NCI-H524 treated with DMSO at 0.1 percent for 48 hours (cell line): ENCODE results near the gene ITPR2.
"Not testable (repeated sequence)": the region's sequence is repeated elsewhere in the genome, so short reads cannot be mapped to it uniquely, and the experiment has no call there.

ENCODE experiments used
- DNase-seq: peaks from one replicate; lab custom pipeline; 2025; lab: John Stamatoyannopoulos, UW

The ITPR2 gene

DNA sequence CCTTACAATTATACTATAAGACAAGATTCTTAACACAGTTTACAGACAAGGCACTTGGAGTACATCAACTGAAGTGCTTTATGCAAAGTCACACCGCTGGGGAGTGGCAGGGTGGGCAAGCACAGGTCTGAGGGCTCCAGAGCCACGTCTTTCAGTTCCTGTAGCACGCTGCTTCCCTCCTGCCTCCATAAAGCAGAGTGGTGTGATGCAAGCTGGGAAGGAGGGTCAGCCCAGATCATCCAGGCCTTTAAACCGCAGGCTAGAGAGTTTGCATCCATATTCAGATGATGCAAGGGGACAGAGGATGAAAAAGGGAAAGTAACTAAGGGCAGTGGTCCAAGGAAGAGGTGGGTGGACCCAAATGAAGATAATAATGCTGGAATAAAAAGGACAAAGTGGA lies 132.6 kb downstream of the ITPR2 start:
- no peak for DNase-seq

DNA sequence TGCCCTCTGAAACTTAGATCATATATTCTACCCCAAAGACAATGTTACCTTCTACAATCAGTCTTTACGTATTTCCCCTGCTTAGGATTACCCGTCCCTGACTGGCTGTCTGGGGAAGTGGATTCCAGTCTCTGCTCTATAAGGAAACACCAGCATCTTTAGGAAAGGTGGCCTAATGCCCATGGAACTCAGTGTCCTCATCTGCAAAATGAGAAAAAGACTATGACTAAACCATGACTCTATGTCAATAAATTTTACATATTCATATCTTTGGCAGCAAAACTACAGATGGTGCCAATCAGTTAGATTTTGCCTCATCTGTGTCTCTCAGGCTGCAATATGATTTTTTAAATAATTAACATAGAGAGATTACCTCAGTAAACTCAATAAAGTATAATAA lies 133.8 kb downstream of the ITPR2 start:
- no peak for DNase-seq

DNA sequence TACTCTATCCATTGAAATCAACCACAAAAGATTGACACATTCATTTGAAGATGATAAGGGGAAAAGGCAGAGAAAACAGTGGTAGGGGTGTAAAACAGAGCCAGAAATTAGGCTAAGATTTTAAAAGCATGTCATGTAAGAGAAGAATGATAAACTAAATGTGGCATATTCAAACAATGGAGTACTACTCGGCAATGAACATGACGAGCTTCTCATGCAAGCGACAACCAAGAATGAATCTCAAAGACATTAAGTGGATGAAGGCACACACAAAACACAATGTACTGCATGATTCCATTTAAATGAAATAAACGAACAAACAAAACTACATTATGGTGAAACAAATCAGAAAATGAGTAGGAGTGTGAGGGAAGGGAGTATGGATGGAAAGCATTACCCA lies 134.8 kb downstream of the ITPR2 start:
- no peak for DNase-seq

DNA sequence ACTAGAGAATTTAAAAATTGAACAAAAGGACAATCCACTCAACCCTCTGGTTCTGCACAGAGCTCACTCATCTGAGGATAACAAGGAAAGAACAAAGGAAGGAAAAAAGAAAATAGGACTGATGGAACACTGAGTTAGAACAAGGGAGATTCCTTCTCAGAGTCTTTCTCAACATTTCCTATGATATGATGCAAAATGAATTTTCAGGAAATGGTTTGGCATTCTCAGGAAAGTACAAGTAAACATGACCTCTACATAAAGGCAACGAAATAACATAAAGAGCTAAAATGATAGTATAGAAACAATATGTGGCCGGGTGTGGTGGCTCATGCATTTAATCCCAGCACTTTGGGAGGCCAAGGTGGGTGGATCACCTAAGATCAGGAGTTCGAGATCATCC lies 135.8 kb downstream of the ITPR2 start:
- DNase-seq, result no peak

DNA sequence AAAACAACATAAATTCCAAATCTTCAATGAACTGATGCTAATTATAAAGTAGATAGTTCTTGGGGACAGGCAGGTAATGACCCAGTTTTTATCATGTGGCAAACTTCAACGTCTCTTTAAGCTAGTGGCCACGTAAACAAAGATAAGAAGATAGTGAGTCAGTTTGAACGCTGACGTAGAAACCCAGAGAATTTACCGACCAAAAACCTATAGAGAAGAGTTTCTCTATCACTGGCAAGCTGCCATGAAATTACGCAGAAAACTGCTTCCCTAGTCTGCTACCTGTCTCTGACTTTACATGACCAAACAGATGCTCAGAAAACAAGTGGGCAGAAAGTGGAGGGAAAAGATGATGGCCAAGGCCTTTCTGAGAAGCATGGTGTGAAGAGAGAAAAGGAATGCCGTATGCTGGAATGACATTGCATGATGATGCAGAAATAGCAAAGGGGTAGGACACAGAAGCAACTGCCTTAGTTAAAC lies 136.3 kb downstream of the ITPR2 start:
- DNase-seq, result no peak

DNA sequence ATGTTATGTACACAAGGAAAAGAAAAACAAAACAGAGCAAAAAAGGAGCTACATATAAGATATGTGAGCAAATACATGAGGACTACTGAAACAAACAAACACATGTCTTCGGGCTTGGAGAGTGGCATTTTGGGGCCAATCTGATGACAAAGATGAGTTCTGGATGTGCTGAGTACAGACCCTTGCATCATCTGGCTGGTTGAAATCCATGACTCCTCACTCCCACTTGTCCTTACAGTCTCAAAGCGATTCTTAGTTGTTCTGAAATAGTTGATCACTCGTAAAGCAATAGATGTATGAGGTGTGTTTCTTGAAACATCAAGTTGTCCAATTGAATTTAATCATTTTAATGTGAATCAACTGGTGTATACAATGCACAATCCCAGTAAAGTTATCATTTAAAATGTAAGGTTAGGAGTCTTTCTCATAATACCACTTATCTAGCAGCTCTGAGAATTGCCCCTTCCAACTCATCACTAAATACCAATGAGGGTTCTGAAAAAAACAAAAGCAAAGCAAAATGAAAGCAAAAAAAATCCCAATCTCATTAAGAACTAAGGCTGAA lies 136.9 kb downstream of the ITPR2 start:
- no peak for DNase-seq

DNA sequence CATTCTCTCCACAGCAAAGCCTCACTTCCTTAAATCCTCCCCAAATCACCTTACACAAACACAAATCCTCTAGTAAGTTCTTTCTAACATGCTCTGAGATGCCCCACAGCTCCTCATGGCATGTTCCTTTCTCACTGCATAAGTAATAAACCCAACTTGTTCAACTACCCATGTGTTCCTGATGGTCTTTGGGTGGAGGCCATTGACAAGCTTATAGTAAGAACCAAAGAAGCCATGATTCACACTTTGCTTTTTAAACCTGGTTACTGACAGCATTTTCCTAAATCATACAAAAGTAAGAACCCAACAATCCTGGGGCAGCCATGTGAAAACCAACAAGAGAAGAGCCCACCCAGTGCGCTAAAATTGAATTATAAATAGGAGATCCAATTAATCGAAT lies 138.6 kb downstream of the ITPR2 start:
- DNase-seq, result no peak

DNA sequence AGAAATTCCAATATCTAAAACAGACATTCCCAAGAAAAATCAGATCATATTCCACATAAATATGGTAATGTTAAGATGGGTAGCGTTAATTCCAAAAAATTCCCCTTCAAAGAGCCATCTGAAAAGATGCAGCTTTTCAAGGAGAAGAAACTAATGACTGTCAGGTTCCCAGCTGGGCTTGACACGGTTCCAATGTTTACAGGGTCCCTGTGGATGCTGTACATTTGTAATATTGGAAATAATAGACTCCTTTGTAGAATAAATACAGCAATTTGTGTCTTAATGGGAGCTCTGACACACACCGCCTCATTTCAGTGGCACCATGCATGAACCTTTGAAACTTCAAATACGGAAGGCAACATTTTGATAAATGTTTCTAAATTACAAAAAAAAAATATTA lies 140.6 kb downstream of the ITPR2 start:
- no peak for DNase-seq

DNA sequence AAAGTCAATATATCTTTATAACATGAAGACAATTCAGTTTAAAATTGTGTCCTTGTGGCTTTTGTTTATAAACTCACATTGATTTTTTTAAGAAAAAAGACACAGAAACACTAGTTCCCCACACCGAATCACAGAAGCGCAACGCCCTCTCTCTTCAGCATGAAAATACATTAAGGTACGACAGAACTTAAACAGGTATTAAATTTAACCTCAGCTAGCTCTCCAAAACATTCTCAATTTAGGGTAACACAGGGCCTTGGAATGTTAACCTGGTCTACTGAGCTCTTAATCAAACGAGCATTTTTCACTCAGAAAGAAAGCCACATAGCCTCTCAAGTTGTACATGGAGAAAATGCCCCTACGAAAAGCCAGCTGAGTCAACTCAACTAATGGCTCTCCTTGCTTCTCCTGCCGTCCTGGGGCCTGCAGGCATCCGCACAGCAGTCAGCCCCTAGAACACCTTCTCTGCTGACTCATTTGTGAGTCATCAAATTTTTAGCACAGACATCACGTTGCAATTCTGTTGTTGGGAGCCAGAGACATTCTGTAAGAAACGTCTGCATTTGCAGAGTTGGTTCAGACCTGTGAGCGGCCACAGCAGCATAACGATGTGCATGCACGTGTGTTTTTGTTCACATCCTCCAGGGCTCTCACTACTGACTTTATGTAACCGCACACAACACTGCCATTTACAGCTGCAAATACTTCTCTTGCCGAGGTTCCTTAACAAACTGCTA lies 141.6 kb downstream of the ITPR2 start:
- no peak for DNase-seq

DNA sequence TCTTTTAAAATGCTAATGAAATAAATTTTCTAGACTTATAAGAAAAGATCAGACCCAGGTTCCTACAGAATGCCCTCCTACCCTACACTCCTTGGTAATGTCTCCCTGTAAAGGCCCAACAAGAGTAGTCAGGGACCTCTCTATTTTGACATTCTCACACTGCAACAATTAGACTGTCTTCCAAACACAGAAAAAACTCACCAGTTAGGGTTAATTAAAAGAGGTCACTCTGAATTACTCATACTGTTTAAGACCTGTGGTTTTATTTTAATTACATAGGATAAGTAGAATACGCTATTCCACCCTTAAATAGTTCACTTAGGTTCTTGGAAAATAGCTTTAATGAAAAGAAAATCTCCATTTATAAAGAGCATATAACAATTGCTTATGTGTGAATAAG lies 142.4 kb downstream of the ITPR2 start:
- no peak for DNase-seq

DNA sequence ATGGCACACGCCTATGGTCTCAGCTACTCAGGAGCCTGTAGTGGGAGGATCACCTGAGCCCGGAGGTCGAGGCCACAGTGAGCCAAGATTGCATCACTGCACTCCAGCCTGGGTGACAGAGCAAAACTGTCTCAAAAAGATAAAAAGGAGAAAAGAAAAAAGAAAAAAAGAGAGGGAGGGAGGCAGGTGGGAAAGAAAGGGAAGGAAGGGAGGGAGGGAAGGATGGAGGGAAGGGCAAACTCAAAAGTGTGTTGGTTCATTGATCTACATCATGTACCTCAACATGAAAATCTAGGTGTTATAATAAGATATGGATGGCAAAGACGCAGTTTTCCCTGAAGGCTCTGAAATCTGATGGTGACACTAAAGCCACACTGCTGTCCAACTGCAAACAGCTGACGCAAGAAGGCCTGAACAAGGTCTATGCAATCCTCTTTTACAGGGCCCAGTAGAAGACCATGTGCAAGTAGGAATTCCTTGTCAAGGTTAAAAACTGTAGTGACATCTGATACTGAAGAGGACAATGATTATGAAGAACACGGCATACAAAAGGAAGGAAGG lies 143.6 kb downstream of the ITPR2 start:
- DNase-seq, result no peak

DNA sequence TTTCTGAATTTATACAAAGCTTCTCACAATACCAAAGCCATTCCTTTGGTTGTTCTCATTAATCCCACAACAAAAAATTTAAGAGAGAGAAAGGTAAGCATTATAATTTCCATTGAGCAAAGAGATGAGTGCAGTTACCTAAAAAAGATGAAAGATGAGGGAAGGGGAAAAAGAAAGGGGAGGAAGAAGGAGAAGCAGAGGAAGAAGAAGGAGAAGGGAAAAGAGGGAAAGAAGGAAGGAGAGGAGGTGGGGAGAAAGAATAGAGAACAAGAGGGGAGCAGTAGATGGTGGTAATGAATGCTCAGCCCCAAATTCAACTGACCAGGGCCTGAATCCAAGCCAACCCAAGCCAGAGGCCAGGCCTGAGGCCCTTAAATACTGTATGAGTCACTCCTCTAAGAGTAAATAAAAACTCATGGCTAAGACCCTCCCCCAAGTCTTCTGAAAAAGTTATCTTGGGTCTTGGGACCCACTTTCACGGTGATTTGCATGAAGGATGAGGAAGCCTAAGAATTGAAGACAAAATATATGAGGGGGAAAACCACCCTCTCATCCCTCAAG lies 144.6 kb downstream of the ITPR2 start:
- no peak for DNase-seq

DNA sequence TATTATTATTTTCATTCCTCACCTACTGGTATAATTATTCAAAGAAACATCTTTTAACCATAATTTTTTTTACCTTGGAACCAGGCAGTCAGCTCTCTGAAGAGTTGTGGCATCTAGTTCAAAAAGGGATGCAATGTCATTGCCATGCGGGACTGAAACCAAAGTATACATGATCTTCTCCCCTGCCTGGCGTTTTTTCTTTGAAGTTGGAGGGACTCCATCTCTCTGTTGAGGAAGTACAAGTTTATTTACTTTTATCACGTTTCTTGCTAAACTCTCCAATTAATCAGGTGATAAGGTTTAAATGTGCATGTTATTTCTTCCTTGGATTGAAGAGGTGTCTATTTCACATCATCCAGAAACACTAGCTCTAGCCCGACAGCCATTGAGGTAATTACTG lies 146.6 kb downstream of the ITPR2 start:
- no peak for DNase-seq

DNA sequence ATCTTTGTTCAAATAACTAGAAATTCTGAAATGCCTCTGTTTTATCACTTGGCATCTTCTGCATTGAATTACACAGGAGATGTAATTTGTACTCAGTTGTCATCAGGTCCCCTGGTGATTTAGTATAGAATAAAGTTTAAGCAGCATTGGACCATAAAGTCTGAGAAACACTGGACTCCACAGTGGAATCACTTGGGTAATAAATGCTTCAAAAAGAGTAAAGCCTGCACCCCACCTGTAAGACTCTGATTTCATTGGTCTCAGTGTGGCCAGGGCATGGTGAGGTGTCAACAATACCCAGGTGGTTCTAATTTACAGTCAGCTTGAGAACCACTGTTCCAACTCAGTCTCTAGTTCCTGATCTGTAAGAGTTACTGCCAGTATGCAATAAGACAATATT lies 148.9 kb downstream of the ITPR2 start:
- no peak for DNase-seq

DNA sequence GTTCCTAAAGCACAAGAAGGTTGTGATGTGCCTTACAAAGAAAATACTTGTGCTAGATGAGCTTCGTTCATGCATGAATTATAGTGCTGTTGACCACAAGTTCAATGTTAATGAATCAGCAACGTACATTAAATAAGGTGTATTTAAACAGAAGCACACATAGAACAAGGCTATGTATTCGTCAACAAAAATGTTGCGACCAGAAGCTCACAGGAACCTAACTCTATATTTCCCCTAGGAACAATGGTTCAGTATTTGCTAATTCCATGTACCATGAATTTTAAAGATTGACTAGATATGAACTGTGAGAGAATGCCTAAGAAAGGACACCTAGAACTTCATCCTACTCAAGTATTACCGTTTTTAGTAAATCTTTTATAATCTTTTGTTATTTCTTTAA lies 149.6 kb downstream of the ITPR2 start:
- DNase-seq, result no peak

DNA sequence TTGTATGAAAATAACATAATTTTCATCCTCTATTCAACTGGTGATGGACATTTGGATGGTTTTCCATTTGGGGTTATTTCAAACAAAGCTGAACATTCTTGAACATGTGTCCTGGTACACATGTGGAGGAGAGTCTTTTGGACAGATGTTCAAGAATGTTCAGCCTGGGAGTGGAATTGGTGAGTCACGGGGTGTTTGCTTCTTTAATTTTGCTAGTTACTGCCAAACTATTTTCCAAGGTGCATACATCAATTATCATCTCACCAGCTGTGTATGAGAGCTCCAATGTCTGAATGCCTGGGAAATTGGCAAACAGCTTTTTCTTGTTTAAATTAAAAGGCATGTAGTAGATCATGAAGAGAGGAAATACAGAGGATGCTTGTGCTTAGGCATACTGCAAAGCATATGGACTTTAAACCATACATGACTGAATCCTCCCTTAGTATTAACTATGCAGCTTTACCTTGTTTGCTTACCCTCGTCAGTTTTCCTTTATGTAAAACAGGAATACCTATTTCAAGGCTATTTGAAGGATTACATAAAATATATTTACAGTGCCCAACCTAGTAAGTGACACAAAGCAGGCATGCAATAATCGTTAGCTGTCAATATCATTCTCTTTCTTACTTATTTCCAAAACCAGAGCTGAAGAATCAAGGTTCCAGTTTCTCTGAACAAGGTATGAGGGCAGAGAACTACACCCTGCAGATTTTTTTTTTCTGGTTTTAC lies 152.1 kb downstream of the ITPR2 start:
- no peak for DNase-seq

DNA sequence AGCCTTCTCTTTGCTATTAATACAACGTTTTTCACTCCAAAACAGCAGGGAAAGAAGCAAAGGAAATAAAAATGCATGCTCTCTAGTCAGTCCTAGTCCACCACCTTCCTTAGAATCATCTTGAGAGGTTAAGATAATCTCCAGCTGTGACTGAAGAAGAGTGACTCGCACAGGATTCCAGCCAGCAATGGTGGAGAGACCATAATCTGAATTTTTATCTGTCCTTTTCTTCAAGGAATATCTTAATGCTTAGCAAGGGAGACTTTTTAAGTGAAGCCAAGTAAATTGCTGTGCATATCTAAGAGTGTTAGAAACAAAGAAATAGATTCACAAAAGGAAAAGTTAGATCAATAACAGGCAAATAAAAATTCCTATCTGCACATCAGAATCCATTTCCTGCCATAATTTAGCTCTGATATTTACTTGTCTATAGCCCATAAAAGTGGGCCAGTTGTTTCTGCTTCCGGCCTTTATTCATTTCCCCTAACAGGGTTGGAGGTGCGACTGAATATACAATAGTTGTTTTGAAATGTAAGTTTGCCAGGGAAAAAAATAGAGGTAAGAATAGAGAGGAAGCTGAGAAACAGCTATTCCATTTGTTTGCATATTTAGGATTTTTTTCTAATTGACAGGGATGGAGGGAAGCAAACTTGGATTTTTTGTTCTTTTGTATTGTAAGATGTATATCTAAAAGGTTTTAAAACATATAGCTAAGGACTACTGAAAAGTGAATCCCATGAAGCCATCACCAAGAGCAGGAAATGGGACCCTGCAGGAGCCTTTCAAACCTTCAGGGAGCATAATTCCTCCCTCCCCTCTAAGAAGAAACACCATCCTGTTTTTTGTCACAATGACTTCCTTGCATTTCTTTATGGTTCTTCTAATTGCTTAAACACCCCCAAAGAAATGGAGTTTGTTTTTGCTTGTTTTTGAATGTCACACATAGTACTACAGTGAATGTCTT lies 154.0 kb downstream of the ITPR2 start:
- DNase-seq, result no peak

DNA sequence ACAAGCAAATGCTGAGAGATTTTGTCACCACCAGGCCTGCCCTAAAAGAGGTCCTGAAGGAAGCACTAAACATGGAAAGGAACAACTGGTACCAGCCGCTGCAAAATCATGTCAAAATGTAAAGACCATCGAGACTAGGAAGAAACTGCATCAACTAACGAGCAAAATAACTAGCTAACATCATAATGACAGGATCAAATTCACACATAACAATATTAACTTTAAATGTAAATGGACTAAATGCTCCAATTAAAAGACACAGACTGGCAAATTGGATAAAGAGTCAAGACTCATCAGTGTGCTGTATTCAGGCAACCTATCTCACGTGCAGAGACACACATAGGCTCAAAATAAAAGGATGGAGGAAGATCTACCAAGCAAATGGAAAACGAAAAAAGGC lies 161.5 kb downstream of the ITPR2 start:
- not testable (repeated sequence) for DNase-seq

DNA sequence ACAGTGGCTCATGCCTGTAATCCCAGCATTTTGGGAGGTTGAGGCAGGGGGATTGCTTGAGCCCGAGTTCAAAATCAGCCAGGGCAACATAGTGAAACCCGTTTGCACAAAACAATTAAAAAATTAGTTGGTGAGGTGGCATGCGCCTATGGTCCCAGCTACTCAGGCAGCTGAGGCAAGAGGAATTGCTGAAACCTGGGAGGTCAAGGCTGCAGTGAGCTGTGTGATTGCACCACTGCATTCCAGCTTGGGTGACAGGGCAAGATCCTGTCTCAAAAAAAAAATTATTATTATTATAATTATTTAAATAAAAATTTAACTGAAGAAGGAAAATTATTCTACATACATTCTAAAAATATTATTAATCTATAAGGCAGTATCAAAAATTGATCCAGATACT lies 164.1 kb downstream of the ITPR2 start:
- DNase-seq, result no peak

DNA sequence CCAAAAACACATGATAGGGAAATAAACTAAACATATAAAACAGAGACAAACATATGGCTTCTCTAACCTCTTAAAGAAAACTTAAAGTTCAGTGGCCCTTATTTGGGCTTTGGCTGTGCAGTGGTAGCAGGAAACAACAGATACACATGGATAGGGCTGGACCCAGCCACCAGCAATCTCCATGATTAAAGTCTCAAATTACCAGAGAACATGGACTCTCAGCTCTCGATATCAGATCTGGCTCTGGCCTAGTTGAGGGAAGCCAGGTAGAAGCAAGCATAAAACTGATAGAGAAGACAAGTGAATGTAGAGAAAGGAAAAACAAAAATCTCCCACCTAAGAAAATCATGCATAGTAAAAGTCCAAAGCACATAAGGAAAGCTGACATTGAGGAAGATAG lies 164.8 kb downstream of the ITPR2 start:
- no peak for DNase-seq

DNA sequence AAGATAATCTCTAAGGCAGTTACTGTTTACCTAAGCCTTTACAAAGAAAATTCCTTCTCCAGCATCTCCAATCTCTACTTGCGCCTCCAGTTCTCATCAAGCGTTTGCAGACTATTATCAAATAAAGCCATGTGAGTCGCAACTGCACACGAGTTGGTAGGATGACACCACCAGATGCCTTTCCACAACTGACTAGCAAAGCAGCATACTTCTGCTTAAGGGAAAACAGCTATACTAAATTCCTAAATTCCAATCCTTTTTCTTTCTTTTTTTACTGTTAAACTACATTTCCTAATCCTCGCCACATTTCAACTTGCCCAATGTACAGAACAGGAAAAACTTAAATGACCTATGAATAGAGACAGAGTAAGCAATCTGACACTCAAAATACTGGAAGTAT lies 166.7 kb downstream of the ITPR2 start:
- no peak for DNase-seq

DNA sequence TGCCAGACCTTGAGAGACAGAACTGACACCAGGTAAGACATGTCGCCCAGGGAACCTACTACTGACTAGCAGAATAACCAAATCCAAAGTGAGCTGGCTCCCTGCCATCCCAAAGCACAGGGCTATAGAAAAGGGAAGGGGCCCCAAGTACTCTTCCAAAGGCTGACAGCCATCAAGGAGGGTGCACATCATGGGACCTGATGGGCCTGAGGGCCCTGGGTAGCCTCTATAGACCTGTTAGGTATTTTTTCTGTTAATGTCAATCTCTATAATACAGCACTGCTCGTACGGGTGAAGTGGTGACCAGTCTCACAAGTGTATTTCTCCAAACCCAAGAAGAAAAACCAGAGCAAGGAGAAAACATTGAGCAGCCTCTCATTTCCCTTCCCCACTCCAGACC lies 171.6 kb downstream of the ITPR2 start:
- no peak for DNase-seq
